ENCODE data around the gene MCUB. TPM values are rescaled to one million over a fixed set of nuclear protein-coding genes. Genes with fewer than 3 reads are reported as not detected.
"Not testable (repeated sequence)": the region's sequence is repeated elsewhere in the genome, so short reads cannot be mapped to it uniquely, and the experiment has no call there.

Gene MCUB
- polyA plus RNA-seq (2013) = 3.8 and 3.9 TPM in 2 replicates

GRCh38 chr4:109559983-109560686 is at the start of gene MCUB:
MCUB (plus strand) TSS chr4:109560246; CDS start chr4:109560338, 92 bp downstream.
- Histone ChIP-seq H3K4ac (ENCODE audit: low read depth, low read length) (no peak within 1 kb of the TSS), H3K23ac (ENCODE audit: low read length) (no peak within 1 kb of the TSS), H4K8ac (ENCODE audit: low read depth, low read length) (peak within 1 kb of the TSS; percentile 76), H3K9ac (ENCODE audit: low read length) (no peak within 1 kb of the TSS), H2BK12ac (ENCODE audit: low read length) (no peak within 1 kb of the TSS), H4K12ac (ENCODE audit: low read depth, low read length) (peak within 1 kb of the TSS; percentile 74), H3K9me3 (ENCODE audit: insufficient read depth, low read depth, low read length) (peaks cover 3% of the 10 kb centered on the region), H3K27ac (ENCODE audit: low read depth, low read length) (no peak within 1 kb of the TSS), H3K79me1 (ENCODE audit: low read length) (no peaks in the 10 kb centered on the region), H2AFZ (ENCODE audit: insufficient read depth, low read length, poor library complexity) (peak within 1 kb of the TSS; percentile 86), H3K4me1 (ENCODE audit: control insufficient read depth in 1 of 2, insufficient read depth in 2 of 2, low read length in 2 of 2) (peaks cover 6 to 9% of the 10 kb centered on the region in 2 experiments), H3K27me3 (ENCODE audit: insufficient read depth, low read length) (no peaks in the 10 kb centered on the region), H2BK120ac (ENCODE audit: insufficient read depth, low read length, poor library complexity) (no peak within 1 kb of the TSS), H2BK5ac (ENCODE audit: low read depth, low read length, poor library complexity) (no peak within 1 kb of the TSS), H3K4me3 (ENCODE audit: low read depth, low read length) (peak within 1 kb of the TSS; percentile 79), H4K91ac (ENCODE audit: low read depth, low read length) (peak within 1 kb of the TSS; percentile 38), H3K18ac (ENCODE audit: low read length) (peak within 1 kb of the TSS; percentile 6), H3K36me3 (ENCODE audit: control insufficient read depth in 1 of 2, insufficient read depth in 2 of 2, low read length in 2 of 2) (no peaks in the 10 kb centered on the region), H3K79me2 (ENCODE audit: control insufficient read depth, insufficient read depth, low read length, poor library complexity) (no peaks in the 10 kb centered on the region), H3K14ac (ENCODE audit: low read length) (peak within 1 kb of the TSS; percentile 18), H2AK5ac (ENCODE audit: low read length) (no peak within 1 kb of the TSS), H3K4me2 (ENCODE audit: low read length) (peak within 1 kb of the TSS; percentile 99)
- peak; percentile 86 to 87 for DNase-seq
- WGBS (ENCODE audit: extremely low coverage, insufficient coverage, insufficient read length) = no CpG with 5 or more reads among the region's 73 CpGs

GRCh38 chr4:109510687-109511086 is 49.4 kb upstream of the MCUB start:
- WGBS (ENCODE audit: extremely low coverage, insufficient coverage, insufficient read length) = no CpG with 5 or more reads among the region's 2 CpGs
- H3K4me2 ChIP-seq (ENCODE audit: low read length) = no peak overlapping the region
- no peak overlapping the region for H3K27ac ChIP-seq (ENCODE audit: low read depth, low read length)
- H3K79me2 ChIP-seq (ENCODE audit: control insufficient read depth, insufficient read depth, low read length, poor library complexity) = no peaks in the 10 kb centered on the region
- H4K12ac ChIP-seq (ENCODE audit: low read depth, low read length) = no peak overlapping the region
- H4K8ac ChIP-seq (ENCODE audit: low read depth, low read length) = no peak overlapping the region
- peaks cover 16 to 21% of the 10 kb centered on the region in 2 experiments for H3K36me3 ChIP-seq (ENCODE audit: control insufficient read depth in 1 of 2, insufficient read depth in 2 of 2, low read length in 2 of 2)
- H3K14ac ChIP-seq (ENCODE audit: low read length) = no peak overlapping the region
- H3K4ac ChIP-seq (ENCODE audit: low read depth, low read length) = no peak overlapping the region
- no peak overlapping the region for H2AFZ ChIP-seq (ENCODE audit: insufficient read depth, low read length, poor library complexity)
- H4K91ac ChIP-seq (ENCODE audit: low read depth, low read length) = no peak overlapping the region
- H3K79me1 ChIP-seq (ENCODE audit: low read length) = no peaks in the 10 kb centered on the region
- no peak overlapping the region for H2BK5ac ChIP-seq (ENCODE audit: low read depth, low read length, poor library complexity)
- H3K9me3 ChIP-seq (ENCODE audit: insufficient read depth, low read depth, low read length) = no peaks in the 10 kb centered on the region
- H3K27me3 ChIP-seq (ENCODE audit: insufficient read depth, low read length) = no peaks in the 10 kb centered on the region
- H2BK120ac ChIP-seq (ENCODE audit: insufficient read depth, low read length, poor library complexity) = no peak overlapping the region
- no peaks in the 10 kb centered on the region for H3K4me1 ChIP-seq (ENCODE audit: control insufficient read depth in 1 of 2, insufficient read depth in 2 of 2, low read length in 2 of 2)
- no peak overlapping the region for H2AK5ac ChIP-seq (ENCODE audit: low read length)
- H2BK12ac ChIP-seq (ENCODE audit: low read length) = no peak overlapping the region
- no peak overlapping the region for H3K23ac ChIP-seq (ENCODE audit: low read length)
- no peak overlapping the region for H3K4me3 ChIP-seq (ENCODE audit: low read depth, low read length)
- no peak overlapping the region for H3K9ac ChIP-seq (ENCODE audit: low read length)
- DNase-seq = no peak
- no peak overlapping the region for H3K18ac ChIP-seq (ENCODE audit: low read length)

- no peak overlapping the region for H3K4ac ChIP-seq (ENCODE audit: low read depth, low read length)
- H3K14ac ChIP-seq (ENCODE audit: low read length) = no peak overlapping the region
- H2AFZ ChIP-seq (ENCODE audit: insufficient read depth, low read length, poor library complexity) = no peak overlapping the region
- H3K79me1 ChIP-seq (ENCODE audit: low read length) = no peaks in the 10 kb centered on the region
- H3K79me2 ChIP-seq (ENCODE audit: control insufficient read depth, insufficient read depth, low read length, poor library complexity) = no peaks in the 10 kb centered on the region
- H3K23ac ChIP-seq (ENCODE audit: low read length) = no peak overlapping the region
- H3K18ac ChIP-seq (ENCODE audit: low read length) = no peak overlapping the region
- H3K9me3 ChIP-seq (ENCODE audit: insufficient read depth, low read depth, low read length) = no peaks in the 10 kb centered on the region
- no peak overlapping the region for H2AK5ac ChIP-seq (ENCODE audit: low read length)
- peaks cover 16 to 21% of the 10 kb centered on the region in 2 experiments for H3K36me3 ChIP-seq (ENCODE audit: control insufficient read depth in 1 of 2, insufficient read depth in 2 of 2, low read length in 2 of 2)
- H3K4me1 ChIP-seq (ENCODE audit: control insufficient read depth in 1 of 2, insufficient read depth in 2 of 2, low read length in 2 of 2) = no peaks in the 10 kb centered on the region
- H2BK120ac ChIP-seq (ENCODE audit: insufficient read depth, low read length, poor library complexity) = no peak overlapping the region
- no peak overlapping the region for H2BK5ac ChIP-seq (ENCODE audit: low read depth, low read length, poor library complexity)
- no CpG with 5 or more reads among the region's 2 CpGs for WGBS (ENCODE audit: extremely low coverage, insufficient coverage, insufficient read length)
- no peak overlapping the region for H2BK12ac ChIP-seq (ENCODE audit: low read length)
- H3K27ac ChIP-seq (ENCODE audit: low read depth, low read length) = no peak overlapping the region
- H3K4me2 ChIP-seq (ENCODE audit: low read length) = no peak overlapping the region
- peak in 1 of 2 donors; percentile 21 for DNase-seq
- H3K9ac ChIP-seq (ENCODE audit: low read length) = no peak overlapping the region
- H4K12ac ChIP-seq (ENCODE audit: low read depth, low read length) = no peak overlapping the region
- no peak overlapping the region for H4K8ac ChIP-seq (ENCODE audit: low read depth, low read length)
- no peak overlapping the region for H3K4me3 ChIP-seq (ENCODE audit: low read depth, low read length)
- H3K27me3 ChIP-seq (ENCODE audit: insufficient read depth, low read length) = no peaks in the 10 kb centered on the region
- H4K91ac ChIP-seq (ENCODE audit: low read depth, low read length) = no peak overlapping the region
Measured at GRCh38 chr4:109511414-109511813, 48.6 kb upstream of the MCUB start.

GRCh38 chr4:109513368-109513767 is 46.7 kb upstream of the MCUB start:
- not testable (repeated sequence) for H4K12ac ChIP-seq (ENCODE audit: low read depth, low read length); H2BK120ac ChIP-seq (ENCODE audit: insufficient read depth, low read length, poor library complexity); H4K91ac ChIP-seq (ENCODE audit: low read depth, low read length); H2BK12ac ChIP-seq (ENCODE audit: low read length); H3K79me1 ChIP-seq (ENCODE audit: low read length); H3K27me3 ChIP-seq (ENCODE audit: insufficient read depth, low read length); H3K4me2 ChIP-seq (ENCODE audit: low read length); H3K27ac ChIP-seq (ENCODE audit: low read depth, low read length); H4K8ac ChIP-seq (ENCODE audit: low read depth, low read length); H3K4me3 ChIP-seq (ENCODE audit: low read depth, low read length); H3K4me1 ChIP-seq (ENCODE audit: control insufficient read depth in 1 of 2, insufficient read depth in 2 of 2, low read length in 2 of 2); H3K18ac ChIP-seq (ENCODE audit: low read length); DNase-seq; H3K9me3 ChIP-seq (ENCODE audit: insufficient read depth, low read depth, low read length); H2AK5ac ChIP-seq (ENCODE audit: low read length); H3K23ac ChIP-seq (ENCODE audit: low read length); H2AFZ ChIP-seq (ENCODE audit: insufficient read depth, low read length, poor library complexity); H3K14ac ChIP-seq (ENCODE audit: low read length); H3K9ac ChIP-seq (ENCODE audit: low read length); H3K4ac ChIP-seq (ENCODE audit: low read depth, low read length); H3K79me2 ChIP-seq (ENCODE audit: control insufficient read depth, insufficient read depth, low read length, poor library complexity); H2BK5ac ChIP-seq (ENCODE audit: low read depth, low read length, poor library complexity)
- peaks cover 15% of the 10 kb centered on the region in 2 experiments for H3K36me3 ChIP-seq (ENCODE audit: control insufficient read depth in 1 of 2, insufficient read depth in 2 of 2, low read length in 2 of 2)
- WGBS (ENCODE audit: extremely low coverage, insufficient coverage, insufficient read length) = no CpG with 5 or more reads among the region's 12 CpGs

Measured in trophoblast cell (in vitro differentiated cells and primary cell).